Tibial nerve (tissue), 4 donors: Measurements from ENCODE around the gene C4orf51.

ENCODE experiments used
- EP300 ChIP-seq, 2 donors: sonication (generic); formaldehyde crosslinking; IDR thresholded peaks; one replicate each; pipeline ENCODE4 v1.6.1; 2017; ENCODE audit warnings: antibody characterized with exemption in 2 of 2, mild to moderate bottlenecking in 1 of 2
- POLR2A ChIP-seq, 2 donors: fragments of 450-650 bp; IDR thresholded peaks; one replicate each; pipeline ENCODE4 v1.6.1; 2017; ENCODE audit warnings: antibody characterized with exemption in 2 of 2, mild to moderate bottlenecking in 2 of 2, moderate library complexity in 2 of 2
- TF ChIP-seq, protein P1 (sequence below), 5 experiments: fragments of 200-600 bp in 3 of 5; fragments of 450-650 bp in 2 of 5; sonication (generic) in 3 of 5; IDR thresholded peaks; one replicate each; pipeline ENCODE4 v1.5.1; 2016 to 2019; ENCODE audit warnings: antibody characterized with exemption in 5 of 5, mild to moderate bottlenecking in 3 of 5, moderate library complexity in 2 of 5

DNA sequence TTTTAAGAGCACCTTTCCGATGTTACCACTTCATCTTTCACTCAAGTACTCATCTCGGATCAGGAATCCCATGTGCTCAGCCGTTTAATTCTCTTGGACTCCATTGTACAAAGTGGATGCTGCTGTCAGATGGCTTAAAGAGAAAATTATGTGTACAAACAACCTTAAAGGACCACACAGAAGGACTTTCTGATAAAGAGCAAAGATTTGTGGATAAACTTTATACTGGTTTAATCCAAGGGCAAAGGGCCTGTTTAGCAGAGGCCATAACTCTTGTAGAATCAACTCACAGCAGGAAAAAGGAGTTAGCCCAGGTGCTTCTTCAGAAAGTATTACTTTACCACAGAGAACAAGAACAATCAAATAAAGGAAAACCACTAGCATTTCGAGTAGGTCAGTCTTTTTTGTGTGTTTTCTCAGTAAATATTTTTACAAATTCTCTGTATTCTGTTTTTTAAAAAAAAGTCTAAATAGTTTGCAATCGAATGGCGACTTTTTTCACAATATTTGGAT lies 40.7 kb upstream of the C4orf51 start:
- TF ChIP-seq, protein P1, sequence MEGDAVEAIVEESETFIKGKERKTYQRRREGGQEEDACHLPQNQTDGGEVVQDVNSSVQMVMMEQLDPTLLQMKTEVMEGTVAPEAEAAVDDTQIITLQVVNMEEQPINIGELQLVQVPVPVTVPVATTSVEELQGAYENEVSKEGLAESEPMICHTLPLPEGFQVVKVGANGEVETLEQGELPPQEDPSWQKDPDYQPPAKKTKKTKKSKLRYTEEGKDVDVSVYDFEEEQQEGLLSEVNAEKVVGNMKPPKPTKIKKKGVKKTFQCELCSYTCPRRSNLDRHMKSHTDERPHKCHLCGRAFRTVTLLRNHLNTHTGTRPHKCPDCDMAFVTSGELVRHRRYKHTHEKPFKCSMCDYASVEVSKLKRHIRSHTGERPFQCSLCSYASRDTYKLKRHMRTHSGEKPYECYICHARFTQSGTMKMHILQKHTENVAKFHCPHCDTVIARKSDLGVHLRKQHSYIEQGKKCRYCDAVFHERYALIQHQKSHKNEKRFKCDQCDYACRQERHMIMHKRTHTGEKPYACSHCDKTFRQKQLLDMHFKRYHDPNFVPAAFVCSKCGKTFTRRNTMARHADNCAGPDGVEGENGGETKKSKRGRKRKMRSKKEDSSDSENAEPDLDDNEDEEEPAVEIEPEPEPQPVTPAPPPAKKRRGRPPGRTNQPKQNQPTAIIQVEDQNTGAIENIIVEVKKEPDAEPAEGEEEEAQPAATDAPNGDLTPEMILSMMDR (IDR thresholded peaks at IDR 0.05) = no peak
- TF ChIP-seq POLR2A (IDR thresholded peaks at IDR 0.05) = no peak
- no peak for TF ChIP-seq EP300 (IDR thresholded peaks at IDR 0.05)
